Coronary artery (tissue), 2 donors: Measurements from ENCODE around the gene SLC30A2.
A peak's percentile ranks its signal among the peaks of the same experiment; 100 is the strongest.

Experiments
- DNase-seq: peaks from one replicate; pipeline ENCODE4 v3.0.0-alpha.2; 2017; ENCODE audit warnings: low spot score
- H3K27ac ChIP-seq, 2 donors: fragments of 200-600 bp; sonication (generic); one replicate each; pipeline ENCODE4 v1.5.1; 2016 to 2019
- H3K4me3 ChIP-seq: fragments of 200-600 bp; sonication (generic); 2 replicates; pipeline ENCODE4 v1.5.1; 2016; ENCODE audit warnings: mild to moderate bottlenecking, moderate library complexity
- CTCF ChIP-seq: fragments of 200-600 bp; sonication (generic); IDR thresholded peaks from one replicate; pipeline ENCODE4 v1.5.1; 2019; ENCODE audit warnings: antibody characterized with exemption

The SLC30A2 gene

GRCh38 chr1:26012864-26013263 is 33.1 kb downstream of the SLC30A2 start:
- no peak overlapping the region for H3K4me3 ChIP-seq
- no peak for TF ChIP-seq CTCF
- H3K27ac ChIP-seq = no peak overlapping the region
- no peak for DNase-seq

- Histone ChIP-seq H3K4me3 (no peak overlapping the region), H3K27ac (no peak overlapping the region)
- TF ChIP-seq CTCF = no peak
- no peak for DNase-seq
Measured at GRCh38 chr1:26010825-26011224, 35.1 kb downstream of the SLC30A2 start.

- Histone ChIP-seq H3K4me3 (no peak overlapping the region), H3K27ac (no peak overlapping the region)
- no peak for DNase-seq
- TF ChIP-seq CTCF = no peak
Measured at GRCh38 chr1:26009796-26010447, 36.0 kb downstream of the SLC30A2 start.

- no peak for DNase-seq
- no peak overlapping the region for H3K27ac ChIP-seq
- H3K4me3 ChIP-seq = no peak overlapping the region
- TF ChIP-seq CTCF = no peak
Measured at GRCh38 chr1:26006710-26007109, 39.2 kb downstream of the SLC30A2 start.

- no peak for TF ChIP-seq CTCF
- peak overlapping the region in 1 of 2 donors; percentile 9 for H3K27ac ChIP-seq
- H3K4me3 ChIP-seq = no peak overlapping the region
- no peak for DNase-seq
Measured at GRCh38 chr1:26005434-26006105, 40.3 kb downstream of the SLC30A2 start.

- Histone ChIP-seq H3K27ac (no peak overlapping the region), H3K4me3 (no peak overlapping the region)
- no peak for DNase-seq
- no peak for TF ChIP-seq CTCF
Measured at GRCh38 chr1:26003756-26004155, 42.2 kb downstream of the SLC30A2 start.

GRCh38 chr1:26003262-26003661 is 42.7 kb downstream of the SLC30A2 start:
- H3K4me3 ChIP-seq = no peak overlapping the region
- no peak for TF ChIP-seq CTCF
- DNase-seq = no peak
- no peak overlapping the region for H3K27ac ChIP-seq
